Testis (tissue), 5 donors: ENCODE data around the gene RGPD6. TPM values are rescaled to one million over a fixed set of nuclear protein-coding genes. Genes with fewer than 3 reads are reported as not detected.
"Not testable (repeated sequence)": the region's sequence is repeated elsewhere in the genome, so short reads cannot be mapped to it uniquely, and the experiment has no call there.

Source experiments
- DNase-seq: peaks from one replicate; pipeline ENCODE4 v3.0.0-alpha.2; 2019
- H3K27ac ChIP-seq, 2 donors: fragments of 200-600 bp; sonication (generic); one replicate each; pipeline ENCODE4 v1.5.1; 2019
- H3K27me3 ChIP-seq: fragments of 200-600 bp; sonication (generic); one replicate; pipeline ENCODE4 v1.5.1; 2019
- H3K36me3 ChIP-seq: fragments of 200-600 bp; sonication (generic); one replicate; pipeline ENCODE4 v1.5.1; 2017; ENCODE audit warnings: low read depth; ENCODE audit errors: missing control alignments
- H3K4me1 ChIP-seq: fragments of 200-600 bp; sonication (generic); one replicate; pipeline ENCODE4 v1.5.1; 2019
- H3K4me3 ChIP-seq, 2 donors: fragments of 200-600 bp; sonication (generic); one replicate each; pipeline ENCODE4 v1.5.1; 2017 to 2019
- H3K9me3 ChIP-seq: fragments of 200-600 bp; sonication (generic); one replicate; pipeline ENCODE4 v1.5.1; 2017
- WGBS, 2 donors: methylation state at CpG; one replicate each; pipeline ENCODE4 v1.1.5; 2018; 5-methylcytosine and 5-hydroxymethylcytosine counted together
- intact Hi-C: fragments of 100-400 bp; cut with DNase I; formaldehyde crosslinking; loops from one replicate; pipeline ENCODE4 v1.15.1; 2023; ENCODE audit warnings: low total_unique reads
- long read RNA-seq, 2 donors: transcript quantifications; one replicate each; lab custom pipeline, GENCODE V29; 2026
- polyA plus RNA-seq: library from polyadenylated mRNA; stranded (reverse); fragments of 350-450 nt; fragmentation: Illumina TruSeq; extraction: RNeasy Lipid Tissue Mini Kit (QIAGEN cat#74804); gene quantifications from one replicate; pipeline ENCODE4 v1.2.3, GENCODE V29; 2014; ENCODE audit warnings: low read depth, low replicate concordance; ENCODE audit not compliant: insufficient read depth
- total RNA-seq, 2 donors: library from RNA; depleted of rRNA; stranded (reverse); fragments of >200 nt; gene quantifications; one replicate each; pipeline ENCODE4 v1.2.3, GENCODE V29; 2016

RGPD6 gene
- total RNA-seq (100 to 1,000 TPM; 102 to 161 TPM), polyA plus RNA-seq (54.1 TPM)
- long read RNA-seq, donor 1, full-length matches to known transcripts = 2 of 2 reads
- long read RNA-seq, donor 1, partial matches to known transcripts = 0 of 2 reads
- long read RNA-seq, donor 1, other reads (novel, unspliced or antisense) = 0 of 2 reads
- long read RNA-seq, donor 2 = 0 reads

DNA sequence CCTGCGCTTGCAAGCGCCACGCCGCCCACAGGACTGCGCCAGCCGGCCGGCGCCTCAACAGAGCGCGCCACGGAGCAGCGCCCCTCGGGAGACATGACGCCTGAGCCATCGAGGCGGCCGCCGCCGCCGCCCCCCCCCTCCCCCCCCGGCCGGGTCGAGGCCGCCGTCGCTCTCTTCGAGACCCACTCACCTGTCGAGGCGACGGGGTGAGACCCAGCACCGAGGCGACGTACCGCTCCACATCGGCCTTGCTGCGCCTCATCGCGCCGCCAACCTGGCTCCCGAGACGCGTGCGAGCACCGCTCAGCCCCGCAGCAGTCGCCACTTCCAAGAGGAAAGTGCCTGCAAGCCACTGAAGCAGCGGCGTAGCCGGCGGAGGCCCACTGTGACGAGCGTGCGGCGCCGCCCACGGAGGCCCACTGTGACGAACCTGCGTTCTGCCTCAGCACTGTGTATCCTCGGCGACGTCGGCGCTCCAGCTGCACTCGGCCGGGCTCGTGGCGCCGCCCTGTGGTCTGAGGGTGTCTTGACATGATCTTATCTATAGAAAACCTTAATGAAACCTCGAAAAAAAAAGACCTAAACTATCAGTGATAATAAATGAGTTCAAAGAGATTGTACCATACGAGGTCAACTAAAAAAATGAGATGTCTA is at the start of gene RGPD6:
RGPD6 (minus strand) TSS at position 460 of the 654 bp plus-strand sequence; CDS start at position 262, 198 bp downstream.
- H3K4me1 ChIP-seq, H3K27ac ChIP-seq, H3K27me3 ChIP-seq, DNase-seq, H3K9me3 ChIP-seq, H3K4me3 ChIP-seq, intact Hi-C loops, H3K36me3 ChIP-seq: not testable (repeated sequence)
- WGBS, 2 donors = no CpG with 5 or more reads among the region's 70 CpGs

DNA sequence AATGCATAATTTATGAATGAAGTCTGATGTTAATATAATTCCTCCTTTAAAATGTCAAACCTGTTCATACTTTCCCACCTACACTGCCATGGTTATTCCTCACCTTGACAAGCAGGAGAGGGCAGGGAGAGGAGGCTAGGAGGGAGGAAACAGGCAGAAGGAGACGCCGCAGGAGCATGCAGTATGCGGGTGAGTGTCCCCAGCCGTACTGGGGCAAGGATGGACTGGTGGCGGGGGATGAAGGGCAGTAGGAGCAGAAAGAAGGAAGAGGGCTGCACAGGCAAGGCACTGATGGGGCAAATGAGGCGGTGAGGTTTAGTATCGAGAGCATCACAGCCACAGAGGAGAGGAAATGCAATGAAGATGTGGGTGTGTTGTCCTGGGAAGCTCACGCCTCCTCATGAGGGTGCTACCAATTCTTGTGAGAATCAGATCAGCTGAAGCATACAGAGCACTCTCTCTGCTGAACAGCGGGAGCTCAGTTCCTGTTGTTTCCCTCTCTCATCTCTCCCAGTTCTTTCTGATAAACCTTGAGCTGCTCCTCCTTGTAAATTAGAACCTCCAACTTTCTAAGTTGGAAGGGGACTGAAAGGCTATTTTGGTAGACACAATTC is 42.4 kb upstream of the RGPD6 start:
- H3K36me3 ChIP-seq, DNase-seq, H3K4me1 ChIP-seq, H3K27me3 ChIP-seq, H3K9me3 ChIP-seq, intact Hi-C loops, H3K27ac ChIP-seq, H3K4me3 ChIP-seq: not testable (repeated sequence)
- 67 to 72% methylated on average over 1 to 2 of the region's 9 CpGs for WGBS, 2 donors

DNA sequence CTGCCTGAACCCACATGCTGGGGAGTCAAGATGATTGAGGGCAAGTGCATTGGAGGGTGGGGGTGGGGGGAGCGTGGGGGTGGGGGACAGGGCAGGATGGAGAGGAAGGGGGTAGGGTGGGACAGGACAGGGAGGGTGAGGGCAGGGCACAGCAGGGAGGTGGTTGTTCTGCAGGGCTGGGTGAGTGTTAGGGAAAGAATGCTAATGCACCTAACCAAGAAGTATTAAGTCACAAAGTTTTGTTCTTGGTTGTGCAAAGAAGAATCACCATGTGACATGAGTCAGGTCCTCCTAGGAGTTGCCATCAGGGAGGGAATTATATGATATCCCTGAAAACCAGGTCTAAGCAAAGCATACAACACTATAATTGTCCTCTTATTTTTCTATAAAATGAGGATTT is 36.9 kb upstream of the RGPD6 start:
- WGBS, 2 donors = no CpG with 5 or more reads among the region's 1 CpG

DNA sequence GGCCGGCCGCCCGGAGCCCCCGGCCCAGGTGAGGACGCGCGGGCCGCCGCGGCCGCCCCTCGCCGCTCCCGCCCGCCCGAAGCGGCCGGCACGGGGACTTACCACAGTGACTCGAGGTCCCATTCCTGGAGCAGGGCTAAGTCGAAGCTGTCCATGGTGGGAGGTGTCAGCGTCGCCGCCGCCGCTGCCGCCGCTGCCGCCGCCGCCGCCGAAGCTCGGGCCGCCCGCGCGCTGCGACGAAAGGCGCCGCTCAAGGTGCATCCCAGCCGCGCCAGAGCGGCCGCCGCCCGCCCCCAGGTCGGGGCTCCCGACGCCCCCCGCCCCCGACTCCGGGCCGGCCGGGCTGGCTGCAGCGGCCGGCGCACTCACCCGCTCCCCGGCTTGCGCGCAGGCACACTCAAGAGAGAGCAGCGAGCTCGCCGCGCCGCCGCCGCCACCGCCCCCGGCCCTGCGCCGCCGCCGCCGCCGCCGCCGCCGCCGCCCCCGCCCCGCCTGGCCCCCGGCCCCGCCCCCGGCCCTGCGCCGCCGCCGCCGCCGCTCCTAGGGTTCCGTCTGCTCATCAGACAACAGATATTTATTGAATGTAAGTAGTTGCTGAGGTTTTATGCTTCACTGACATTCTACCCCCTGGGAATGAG is 33.7 kb upstream of the RGPD6 start:
- H3K27ac ChIP-seq, intact Hi-C loops, H3K27me3 ChIP-seq, H3K4me1 ChIP-seq, H3K36me3 ChIP-seq, DNase-seq, H3K9me3 ChIP-seq: not testable (repeated sequence)
- WGBS, 2 donors = no CpG with 5 or more reads among the region's 94 CpGs
- peak overlapping the region in 1 of 2 donors; percentile 26 for H3K4me3 ChIP-seq

More for the DNA sequence above, 36.9 kb upstream of the RGPD6 start:
- H3K4me3 ChIP-seq, H3K27ac ChIP-seq, H3K4me1 ChIP-seq, intact Hi-C loops, H3K36me3 ChIP-seq, H3K27me3 ChIP-seq, H3K9me3 ChIP-seq, DNase-seq: not testable (repeated sequence)

DNA sequence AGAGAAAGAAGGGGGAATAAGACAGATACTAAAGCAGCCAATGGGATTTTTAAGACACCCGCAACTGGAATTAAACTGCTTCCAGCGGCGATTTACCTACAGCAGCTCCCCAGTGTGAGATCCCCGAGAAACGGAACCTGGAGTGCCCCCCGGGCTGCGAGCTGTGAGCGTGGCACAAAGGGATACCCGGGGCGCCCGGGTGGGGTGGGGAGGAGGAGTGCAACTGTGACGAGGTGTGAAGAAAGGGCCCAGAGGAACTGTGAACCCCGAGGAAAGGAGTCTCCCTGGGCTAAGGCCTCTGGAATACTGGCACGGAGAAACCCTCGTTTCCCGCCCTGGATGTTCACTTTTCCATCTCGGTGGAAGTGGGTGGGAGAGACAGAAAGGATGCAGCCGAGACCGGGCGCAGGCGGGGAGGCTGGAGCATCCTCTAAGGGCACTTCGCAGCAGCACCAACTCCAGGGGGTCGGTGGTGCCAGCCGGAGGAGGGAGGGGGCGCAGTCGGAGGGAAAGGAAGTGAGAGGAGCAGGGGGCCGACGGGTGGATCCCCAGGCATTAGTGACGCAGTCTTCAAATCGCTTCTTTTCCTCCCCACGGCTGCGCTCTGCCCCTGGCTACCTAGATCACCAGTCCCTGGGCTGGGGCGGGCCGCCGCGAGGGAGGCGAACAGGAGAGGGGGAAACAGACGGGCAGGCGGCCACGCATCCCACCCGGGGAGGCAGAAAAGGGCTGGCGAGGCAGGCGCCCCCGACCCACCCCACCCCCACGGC is 33.0 kb upstream of the RGPD6 start:
- H3K27ac ChIP-seq, H3K9me3 ChIP-seq, DNase-seq, H3K27me3 ChIP-seq, intact Hi-C loops, H3K4me1 ChIP-seq, H3K36me3 ChIP-seq: not testable (repeated sequence)
- peak overlapping the region in 1 of 2 donors; percentile 26 for H3K4me3 ChIP-seq
- WGBS, 2 donors = 0% methylated on average over 2 of the region's 45 CpGs; no CpG with 5 or more reads in 1 of the 2 donors

DNA sequence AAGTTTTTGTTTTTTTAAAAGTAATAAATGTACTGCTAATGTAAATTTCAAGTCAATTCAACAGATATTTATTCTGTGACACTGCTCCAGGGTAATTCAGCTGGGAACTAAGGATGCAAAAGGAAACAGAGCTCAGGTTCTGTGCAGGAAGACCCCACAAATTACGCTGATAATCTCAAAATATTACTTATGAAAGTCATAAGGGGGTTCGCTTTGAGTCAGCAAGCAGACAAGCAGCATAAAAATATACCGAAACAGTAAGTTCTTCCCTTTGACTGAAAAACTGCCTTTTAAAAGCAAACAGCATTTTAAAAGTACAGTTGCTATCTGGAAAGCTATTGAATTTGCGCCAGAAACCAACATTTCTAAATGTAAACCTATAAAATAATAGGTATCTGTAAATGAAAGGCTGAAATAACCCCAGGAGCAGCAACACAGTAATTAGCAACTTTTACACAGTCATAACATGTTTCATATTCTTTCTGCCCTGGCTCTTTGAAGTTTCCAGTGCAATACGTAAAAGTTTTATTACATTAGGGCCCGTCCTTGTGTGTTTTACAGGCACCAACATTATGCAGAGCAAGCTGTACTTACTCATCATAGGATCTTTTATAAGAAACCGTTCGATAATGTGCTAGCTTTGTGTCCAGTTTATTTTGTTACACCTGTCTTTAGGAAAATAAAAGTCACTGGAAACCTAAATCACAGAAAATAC is 31.9 kb upstream of the RGPD6 start:
- no CpG with 5 or more reads among the region's 8 CpGs for WGBS, 2 donors
- DNase-seq, H3K27ac ChIP-seq, H3K4me3 ChIP-seq, H3K4me1 ChIP-seq, intact Hi-C loops, H3K9me3 ChIP-seq, H3K27me3 ChIP-seq, H3K36me3 ChIP-seq: not testable (repeated sequence)

DNA sequence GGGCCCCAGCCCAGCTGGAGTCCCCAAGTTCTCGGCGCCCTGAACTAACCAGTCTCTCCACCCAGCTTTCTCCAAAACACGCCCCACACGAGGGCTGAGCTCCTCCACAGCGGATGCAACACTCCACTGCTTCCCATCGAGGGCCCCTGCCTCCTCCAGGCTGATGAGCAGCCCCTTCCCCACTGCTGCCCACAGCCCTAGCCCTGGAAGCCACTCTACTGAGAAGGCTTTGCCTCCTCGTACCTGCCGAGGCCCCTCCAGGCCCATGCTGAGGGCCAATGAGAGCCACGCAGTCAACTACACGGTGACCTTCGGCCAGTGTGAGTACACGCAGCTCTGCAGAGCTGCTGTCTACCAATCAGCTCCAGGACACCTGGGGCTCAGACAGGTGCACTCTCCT is 28.0 kb upstream of the RGPD6 start:
- intact Hi-C loops, H3K9me3 ChIP-seq, H3K4me1 ChIP-seq, DNase-seq, H3K27me3 ChIP-seq, H3K27ac ChIP-seq, H3K4me3 ChIP-seq, H3K36me3 ChIP-seq: not testable (repeated sequence)
- 100% methylated on average over 1 of the region's 12 CpGs; no CpG with 5 or more reads in 1 of the 2 donors for WGBS, 2 donors

DNA sequence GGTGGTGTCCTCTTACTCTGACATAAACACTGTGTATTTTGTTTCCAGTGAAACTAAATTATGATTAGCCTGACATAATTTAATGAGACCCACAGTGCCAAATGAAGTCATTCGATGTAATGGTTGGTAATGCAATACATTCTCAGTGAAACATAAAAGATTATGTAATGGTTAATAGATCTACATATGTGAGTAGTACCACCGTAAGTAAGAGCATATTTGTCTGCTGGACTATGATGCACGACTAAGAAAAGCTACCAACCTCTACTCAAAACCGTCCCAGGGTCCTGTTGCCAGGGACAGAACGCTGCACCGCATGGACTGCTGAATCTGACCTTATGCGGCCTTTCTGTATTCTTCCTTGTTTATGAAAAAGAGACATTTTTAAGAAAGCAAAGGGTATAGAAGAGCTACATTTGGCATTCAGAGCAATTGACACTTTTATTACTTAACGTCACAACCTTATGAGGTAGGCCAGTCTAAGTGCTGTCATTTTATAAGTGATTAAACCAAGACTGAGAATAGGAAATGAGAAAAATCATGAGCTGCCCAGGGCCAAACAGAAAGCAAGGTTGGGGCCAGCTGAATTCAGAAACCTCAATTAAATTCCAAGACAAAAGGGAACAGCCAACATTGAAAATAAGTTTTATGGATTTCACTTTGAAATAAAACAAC is 27.0 kb upstream of the RGPD6 start:
- H3K4me1 ChIP-seq, H3K36me3 ChIP-seq, H3K4me3 ChIP-seq, H3K27me3 ChIP-seq, DNase-seq, H3K27ac ChIP-seq, intact Hi-C loops, H3K9me3 ChIP-seq: not testable (repeated sequence)
- WGBS, 2 donors = 83% methylated on average over 1 of the region's 8 CpGs; no CpG with 5 or more reads in 1 of the 2 donors

DNA sequence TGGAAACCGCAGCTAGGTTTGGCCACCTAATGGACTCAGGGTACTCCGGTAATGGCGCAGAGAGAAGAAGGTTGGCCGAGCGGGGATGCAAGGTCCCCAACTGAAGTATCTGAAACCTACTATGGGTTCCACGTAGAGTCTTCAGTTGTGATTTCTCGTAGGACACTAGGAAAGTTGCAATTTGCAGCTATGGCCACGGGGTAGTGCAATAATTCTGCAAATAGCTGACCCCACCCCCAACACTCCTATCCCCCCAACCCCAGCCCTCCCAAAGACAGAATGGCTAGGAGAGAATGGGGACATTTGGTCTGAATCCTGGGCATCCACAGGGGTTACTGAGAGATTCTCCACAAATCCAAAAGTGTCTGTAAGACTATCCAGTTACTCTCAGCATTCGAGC is 25.1 kb upstream of the RGPD6 start:
- intact Hi-C loops, DNase-seq, H3K4me1 ChIP-seq, H3K27ac ChIP-seq, H3K9me3 ChIP-seq, H3K4me3 ChIP-seq, H3K36me3 ChIP-seq, H3K27me3 ChIP-seq: not testable (repeated sequence)
- 96% methylated on average over 6 of the region's 9 CpGs; no CpG with 5 or more reads in 1 of the 2 donors for WGBS, 2 donors

DNA sequence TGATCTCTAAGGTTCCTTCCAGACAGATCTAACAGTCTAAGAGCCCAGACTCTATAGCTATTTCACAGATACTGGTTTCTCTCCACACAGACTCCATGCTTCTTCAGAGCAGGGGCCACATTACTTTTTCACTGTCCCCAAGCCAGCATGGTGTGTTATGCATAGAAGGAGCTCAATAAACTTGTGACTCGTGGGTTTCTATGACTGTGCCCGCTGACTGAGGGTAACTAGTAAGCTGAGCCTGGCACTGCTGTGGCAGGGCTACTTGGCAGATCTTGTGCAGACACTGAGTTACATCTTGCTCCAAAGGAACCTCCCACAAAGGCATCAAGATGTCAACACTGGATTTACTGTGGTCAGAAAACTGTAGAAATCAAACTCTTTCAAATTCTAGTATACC is 15.0 kb upstream of the RGPD6 start:
- H3K27me3 ChIP-seq, intact Hi-C loops, H3K9me3 ChIP-seq, H3K27ac ChIP-seq, H3K36me3 ChIP-seq, H3K4me1 ChIP-seq, DNase-seq, H3K4me3 ChIP-seq: not testable (repeated sequence)
- no CpG with 5 or more reads among the region's 2 CpGs for WGBS, 2 donors
